ENCODE data around the gene KIF11. TPM values are rescaled to one million over a fixed set of nuclear protein-coding genes. Genes with fewer than 3 reads are reported as not detected.

Gene KIF11
- total RNA-seq, 1 experiment from 2014 or later: 33.8 TPM

- TF ChIP-seq TCF7L2 (IDR thresholded peaks at IDR 0.05; ENCODE audit: borderline replicate concordance, extremely low read depth, insufficient read depth, insufficient read length): no peak
These were observed 74.1 kb downstream of the KIF11 start (continued) for GRCh38 chr10:92667078-92667477.

DNA sequence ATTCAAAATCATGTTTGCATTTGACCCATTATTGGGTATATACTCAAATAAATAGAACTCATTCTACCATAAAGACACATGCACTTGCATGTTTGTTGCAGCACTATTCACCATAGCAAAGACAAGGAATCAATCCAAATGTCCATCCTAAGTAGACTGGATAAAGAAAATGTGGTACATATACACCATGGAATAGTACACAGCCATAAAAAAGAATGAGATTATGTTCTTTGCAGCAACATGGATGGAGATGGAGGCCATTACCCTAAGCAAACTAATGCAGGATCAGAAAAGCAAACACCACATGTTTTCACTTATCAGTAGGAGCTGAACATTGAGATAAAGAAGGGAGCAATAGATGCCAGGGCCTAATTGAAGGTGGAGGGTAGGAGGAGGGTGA, 84.8 kb downstream of the KIF11 start:
- Histone ChIP-seq H3K9ac (ENCODE audit: low read length) (no peak overlapping the region), H3K4me2 (ENCODE audit: low read length) (no peak overlapping the region), H2AFZ (ENCODE audit: low read depth, low read length, poor library complexity, severe bottlenecking) (no peak overlapping the region), H3K4me3 (replicated peaks in 1 of 2; ENCODE audit: low read depth in 1 of 2, low read length in 2 of 2) (no peak overlapping the region), H3K4me1 (ENCODE audit: control insufficient read depth in 1 of 2, insufficient read depth in 2 of 2, low read length in 2 of 2) (no peaks in the 10 kb centered on the region), H4K20me1 (ENCODE audit: insufficient read depth) (no peaks in the 10 kb centered on the region), H3K27me3 (ENCODE audit: insufficient read depth, low read length) (no peaks in the 10 kb centered on the region), H3K9me3 (ENCODE audit: control insufficient read depth in 1 of 2, insufficient read depth in 1 of 2, low read depth in 1 of 2, low read length in 2 of 2) (no peaks in the 10 kb centered on the region), H3K27ac (ENCODE audit: low read depth, low read length) (no peak overlapping the region), H3K79me2 (ENCODE audit: insufficient read depth, low read length) (no peaks in the 10 kb centered on the region), H3K36me3 (ENCODE audit: control insufficient read depth in 1 of 2, insufficient read depth in 2 of 2, low read length in 2 of 2) (no peaks in the 10 kb centered on the region), H3K9me2 (ENCODE audit: insufficient read depth) (no peaks in the 10 kb centered on the region)
- POLR2A ChIA-PET: no interaction called here
- no TSS peak for BruUV-seq (replicated peaks)
- CTCF ChIA-PET: no interaction called here
- TF ChIP-seq SP1 (IDR thresholded peaks at IDR 0.05; ENCODE audit: low read depth) (no peak), CBX3 (IDR thresholded peaks at IDR 0.05; ENCODE audit: low read depth) (no peak), ZFX (IDR thresholded peaks at IDR 0.05) (no peak), TCF7L2 (IDR thresholded peaks at IDR 0.05; ENCODE audit: borderline replicate concordance, extremely low read depth, insufficient read depth, insufficient read length) (no peak), EGR1 (IDR thresholded peaks at IDR 0.05; ENCODE audit: low read depth) (no peak), ZBTB33 (IDR thresholded peaks at IDR 0.05; ENCODE audit: extremely low read depth, insufficient replicate concordance, low read length) (no peak), FOSL1 (IDR thresholded peaks at IDR 0.05; ENCODE audit: low read depth) (no peak)
- TF ChIP-seq, protein P1, sequence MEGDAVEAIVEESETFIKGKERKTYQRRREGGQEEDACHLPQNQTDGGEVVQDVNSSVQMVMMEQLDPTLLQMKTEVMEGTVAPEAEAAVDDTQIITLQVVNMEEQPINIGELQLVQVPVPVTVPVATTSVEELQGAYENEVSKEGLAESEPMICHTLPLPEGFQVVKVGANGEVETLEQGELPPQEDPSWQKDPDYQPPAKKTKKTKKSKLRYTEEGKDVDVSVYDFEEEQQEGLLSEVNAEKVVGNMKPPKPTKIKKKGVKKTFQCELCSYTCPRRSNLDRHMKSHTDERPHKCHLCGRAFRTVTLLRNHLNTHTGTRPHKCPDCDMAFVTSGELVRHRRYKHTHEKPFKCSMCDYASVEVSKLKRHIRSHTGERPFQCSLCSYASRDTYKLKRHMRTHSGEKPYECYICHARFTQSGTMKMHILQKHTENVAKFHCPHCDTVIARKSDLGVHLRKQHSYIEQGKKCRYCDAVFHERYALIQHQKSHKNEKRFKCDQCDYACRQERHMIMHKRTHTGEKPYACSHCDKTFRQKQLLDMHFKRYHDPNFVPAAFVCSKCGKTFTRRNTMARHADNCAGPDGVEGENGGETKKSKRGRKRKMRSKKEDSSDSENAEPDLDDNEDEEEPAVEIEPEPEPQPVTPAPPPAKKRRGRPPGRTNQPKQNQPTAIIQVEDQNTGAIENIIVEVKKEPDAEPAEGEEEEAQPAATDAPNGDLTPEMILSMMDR (IDR thresholded peaks at IDR 0.05 in 2 of 3, conservative IDR thresholded peaks at IDR 0.05 in 1 of 3; ENCODE audit: borderline replicate concordance in 1 of 3, insufficient read depth in 1 of 3, low read depth in 2 of 3, low read length in 2 of 3): no peak
- TF ChIP-seq, protein P2, sequence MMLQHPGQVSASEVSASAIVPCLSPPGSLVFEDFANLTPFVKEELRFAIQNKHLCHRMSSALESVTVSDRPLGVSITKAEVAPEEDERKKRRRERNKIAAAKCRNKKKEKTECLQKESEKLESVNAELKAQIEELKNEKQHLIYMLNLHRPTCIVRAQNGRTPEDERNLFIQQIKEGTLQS (IDR thresholded peaks at IDR 0.05): no peak
- RAD21 ChIA-PET (ENCODE audit: low non-redundant PET in 1 of 2, low total read pairs in 2 of 2, uncharacterized antibody in 2 of 2, unreplicated experiment in 2 of 2): no interaction called here
- intact Hi-C loops (cut with micrococcal nuclease): no loop called here
- ATAC-seq: no peak
- no peak for DNase-seq (ENCODE audit: low read depth, low spot score)
